ENCODE data around the gene UTS2B.

Gene UTS2B

GRCh38 chr3:191316876-191317603, 13.3 kb downstream of the UTS2B start:
- no peaks in the 10 kb centered on the region for H3K36me3 ChIP-seq (ENCODE audit: insufficient read depth, low read length)
- H3K4me2 ChIP-seq (ENCODE audit: low read length): no peak overlapping the region
- H3K4me1 ChIP-seq (ENCODE audit: control insufficient read depth, insufficient read depth, low read length): no peaks in the 10 kb centered on the region
- H3K9me3 ChIP-seq (replicated peaks; ENCODE audit: low read length): no peaks in the 10 kb centered on the region
- H3K9ac ChIP-seq (ENCODE audit: low read depth, low read length): no peak overlapping the region
- H3K4me3 ChIP-seq (ENCODE audit: low read length): no peak overlapping the region
- H3K27me3 ChIP-seq (ENCODE audit: control insufficient read depth, insufficient read depth, low read length): no peaks in the 10 kb centered on the region

- Histone ChIP-seq H3K27me3 (ENCODE audit: control insufficient read depth, insufficient read depth, low read length) (no peaks in the 10 kb centered on the region), H3K4me2 (ENCODE audit: low read length) (no peak overlapping the region), H3K4me1 (ENCODE audit: control insufficient read depth, insufficient read depth, low read length) (no peaks in the 10 kb centered on the region), H3K36me3 (ENCODE audit: insufficient read depth, low read length) (no peaks in the 10 kb centered on the region), H3K9me3 (replicated peaks; ENCODE audit: low read length) (no peaks in the 10 kb centered on the region), H3K4me3 (ENCODE audit: low read length) (no peak overlapping the region), H3K9ac (ENCODE audit: low read depth, low read length) (no peak overlapping the region)
These were observed 16.1 kb downstream of the UTS2B start for GRCh38 chr3:191314109-191314728.

- Histone ChIP-seq H3K27me3 (ENCODE audit: control insufficient read depth, insufficient read depth, low read length) (no peaks in the 10 kb centered on the region), H3K9me3 (replicated peaks; ENCODE audit: low read length) (no peaks in the 10 kb centered on the region), H3K36me3 (ENCODE audit: insufficient read depth, low read length) (no peaks in the 10 kb centered on the region), H3K4me1 (ENCODE audit: control insufficient read depth, insufficient read depth, low read length) (no peaks in the 10 kb centered on the region), H3K4me2 (ENCODE audit: low read length) (no peak overlapping the region), H3K4me3 (ENCODE audit: low read length) (no peak overlapping the region), H3K9ac (ENCODE audit: low read depth, low read length) (no peak overlapping the region)
These were observed 17.0 kb downstream of the UTS2B start for GRCh38 chr3:191313296-191313695.

- H3K9ac ChIP-seq (ENCODE audit: low read depth, low read length): no peak overlapping the region
- H3K4me1 ChIP-seq (ENCODE audit: control insufficient read depth, insufficient read depth, low read length): no peaks in the 10 kb centered on the region
- no peaks in the 10 kb centered on the region for H3K9me3 ChIP-seq (replicated peaks; ENCODE audit: low read length)
- H3K36me3 ChIP-seq (ENCODE audit: insufficient read depth, low read length): no peaks in the 10 kb centered on the region
- H3K4me2 ChIP-seq (ENCODE audit: low read length): no peak overlapping the region
- no peak overlapping the region for H3K4me3 ChIP-seq (ENCODE audit: low read length)
- H3K27me3 ChIP-seq (ENCODE audit: control insufficient read depth, insufficient read depth, low read length): no peaks in the 10 kb centered on the region
These were observed 23.0 kb downstream of the UTS2B start for GRCh38 chr3:191307341-191307740.

- no peak overlapping the region for H3K4me2 ChIP-seq (ENCODE audit: low read length)
- no peaks in the 10 kb centered on the region for H3K4me1 ChIP-seq (ENCODE audit: control insufficient read depth, insufficient read depth, low read length)
- H3K36me3 ChIP-seq (ENCODE audit: insufficient read depth, low read length): no peaks in the 10 kb centered on the region
- H3K4me3 ChIP-seq (ENCODE audit: low read length): no peak overlapping the region
- H3K27me3 ChIP-seq (ENCODE audit: control insufficient read depth, insufficient read depth, low read length): no peaks in the 10 kb centered on the region
- no peaks in the 10 kb centered on the region for H3K9me3 ChIP-seq (replicated peaks; ENCODE audit: low read length)
- H3K9ac ChIP-seq (ENCODE audit: low read depth, low read length): no peak overlapping the region
These were observed 23.9 kb downstream of the UTS2B start for GRCh38 chr3:191306428-191306827.

- Histone ChIP-seq H3K9me3 (replicated peaks; ENCODE audit: low read length) (no peaks in the 10 kb centered on the region), H3K27me3 (ENCODE audit: control insufficient read depth, insufficient read depth, low read length) (no peaks in the 10 kb centered on the region)
These were observed 26.7 kb downstream of the UTS2B start for GRCh38 chr3:191303596-191303995.

GRCh38 chr3:191302451-191302850, 27.9 kb downstream of the UTS2B start:
- H3K4me3 ChIP-seq (ENCODE audit: low read length): no peak overlapping the region
- H3K36me3 ChIP-seq (ENCODE audit: insufficient read depth, low read length): no peaks in the 10 kb centered on the region
- H3K4me2 ChIP-seq (ENCODE audit: low read length): no peak overlapping the region
- no peaks in the 10 kb centered on the region for H3K4me1 ChIP-seq (ENCODE audit: control insufficient read depth, insufficient read depth, low read length)
- no peaks in the 10 kb centered on the region for H3K9me3 ChIP-seq (replicated peaks; ENCODE audit: low read length)
- H3K9ac ChIP-seq (ENCODE audit: low read depth, low read length): no peak overlapping the region
- H3K27me3 ChIP-seq (ENCODE audit: control insufficient read depth, insufficient read depth, low read length): no peaks in the 10 kb centered on the region

More at GRCh38 chr3:191303596-191303995, 26.7 kb downstream of the UTS2B start:
- no peak overlapping the region for H3K9ac ChIP-seq (ENCODE audit: low read depth, low read length)
- no peak overlapping the region for H3K4me2 ChIP-seq (ENCODE audit: low read length)
- H3K4me3 ChIP-seq (ENCODE audit: low read length): no peak overlapping the region
- H3K36me3 ChIP-seq (ENCODE audit: insufficient read depth, low read length): no peaks in the 10 kb centered on the region
- no peaks in the 10 kb centered on the region for H3K4me1 ChIP-seq (ENCODE audit: control insufficient read depth, insufficient read depth, low read length)

- H3K27me3 ChIP-seq (ENCODE audit: control insufficient read depth, insufficient read depth, low read length): no peaks in the 10 kb centered on the region
- no peaks in the 10 kb centered on the region for H3K9me3 ChIP-seq (replicated peaks; ENCODE audit: low read length)
- H3K9ac ChIP-seq (ENCODE audit: low read depth, low read length): no peak overlapping the region
- H3K4me2 ChIP-seq (ENCODE audit: low read length): no peak overlapping the region
- no peak overlapping the region for H3K4me3 ChIP-seq (ENCODE audit: low read length)
- no peaks in the 10 kb centered on the region for H3K4me1 ChIP-seq (ENCODE audit: control insufficient read depth, insufficient read depth, low read length)
- no peaks in the 10 kb centered on the region for H3K36me3 ChIP-seq (ENCODE audit: insufficient read depth, low read length)
These were observed 28.4 kb downstream of the UTS2B start for GRCh38 chr3:191301782-191302411.

- Histone ChIP-seq H3K36me3 (ENCODE audit: insufficient read depth, low read length) (no peaks in the 10 kb centered on the region), H3K4me2 (ENCODE audit: low read length) (no peak overlapping the region), H3K4me1 (ENCODE audit: control insufficient read depth, insufficient read depth, low read length) (no peaks in the 10 kb centered on the region), H3K27me3 (ENCODE audit: control insufficient read depth, insufficient read depth, low read length) (no peaks in the 10 kb centered on the region), H3K9ac (ENCODE audit: low read depth, low read length) (no peak overlapping the region), H3K4me3 (ENCODE audit: low read length) (no peak overlapping the region), H3K9me3 (replicated peaks; ENCODE audit: low read length) (no peaks in the 10 kb centered on the region)
These were observed 29.3 kb downstream of the UTS2B start for GRCh38 chr3:191301017-191301416.

GRCh38 chr3:191300422-191300821, 29.9 kb downstream of the UTS2B start:
- no peaks in the 10 kb centered on the region for H3K36me3 ChIP-seq (ENCODE audit: insufficient read depth, low read length)
- H3K9ac ChIP-seq (ENCODE audit: low read depth, low read length): no peak overlapping the region
- H3K27me3 ChIP-seq (ENCODE audit: control insufficient read depth, insufficient read depth, low read length): no peaks in the 10 kb centered on the region
- no peak overlapping the region for H3K4me3 ChIP-seq (ENCODE audit: low read length)
- H3K4me2 ChIP-seq (ENCODE audit: low read length): no peak overlapping the region
- H3K4me1 ChIP-seq (ENCODE audit: control insufficient read depth, insufficient read depth, low read length): no peaks in the 10 kb centered on the region
- H3K9me3 ChIP-seq (replicated peaks; ENCODE audit: low read length): no peaks in the 10 kb centered on the region

GRCh38 chr3:191298846-191299245, 31.5 kb downstream of the UTS2B start:
- H3K4me1 ChIP-seq (ENCODE audit: control insufficient read depth, insufficient read depth, low read length): no peaks in the 10 kb centered on the region
- no peaks in the 10 kb centered on the region for H3K9me3 ChIP-seq (replicated peaks; ENCODE audit: low read length)
- H3K27me3 ChIP-seq (ENCODE audit: control insufficient read depth, insufficient read depth, low read length): no peaks in the 10 kb centered on the region
- H3K9ac ChIP-seq (ENCODE audit: low read depth, low read length): no peak overlapping the region
- H3K4me3 ChIP-seq (ENCODE audit: low read length): no peak overlapping the region
- no peak overlapping the region for H3K4me2 ChIP-seq (ENCODE audit: low read length)
- H3K36me3 ChIP-seq (ENCODE audit: insufficient read depth, low read length): no peaks in the 10 kb centered on the region

Measured in skeletal muscle satellite cell (primary cell).